GM21528 (cell line): ENCODE results near the gene NACC2.

Experiments used
- ATAC-seq: cut with Tn5 transposase; IDR thresholded peaks from one replicate; pipeline ENCODE4 v1.9.1; 2021; ENCODE audit warnings: mild to moderate bottlenecking, moderate library complexity; ENCODE audit not compliant: unreplicated experiment, low FRiP score

The NACC2 gene

DNA sequence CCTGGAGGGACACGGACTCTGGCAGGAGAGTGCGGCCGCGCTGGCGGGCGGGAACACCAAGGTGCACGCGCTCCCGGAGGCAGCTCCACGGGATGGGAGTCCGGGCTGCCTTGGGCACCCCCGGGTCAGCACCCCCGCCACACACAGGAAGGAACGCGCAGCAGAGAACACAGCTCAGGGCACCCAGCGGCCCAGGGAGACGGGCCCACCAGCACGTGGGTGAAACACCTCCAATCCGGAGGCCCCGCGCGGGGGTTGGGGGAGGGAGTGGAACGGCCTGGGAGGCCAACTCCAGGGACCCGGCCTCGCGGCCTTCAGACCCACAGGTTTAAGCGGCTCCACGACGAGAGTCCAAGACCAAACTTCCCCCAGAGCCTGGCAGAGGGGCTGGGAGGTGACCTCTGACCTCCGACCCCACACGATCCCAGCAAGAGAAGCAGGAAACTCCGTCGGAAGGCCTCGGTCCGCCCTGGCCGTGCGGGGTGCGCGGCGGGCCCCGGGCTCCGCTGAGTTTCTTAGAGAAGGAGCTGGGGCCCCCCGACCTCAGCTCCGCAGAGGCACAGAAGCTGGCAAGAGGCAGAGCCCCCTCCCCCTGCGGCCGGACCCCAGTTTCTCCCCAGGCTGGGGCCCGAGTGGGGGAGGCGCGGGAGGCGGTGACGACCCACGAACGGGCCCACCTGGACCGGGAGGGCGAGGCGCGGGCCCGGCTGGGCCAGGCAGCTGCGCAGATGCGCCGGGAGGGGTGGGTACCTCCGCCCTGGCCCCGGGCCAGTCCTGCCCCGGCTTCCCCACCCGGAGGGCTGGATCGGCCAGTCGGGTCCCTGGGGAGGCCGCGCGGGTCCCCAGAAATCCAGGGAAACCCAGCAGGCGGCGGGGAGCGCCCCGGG lies 851 bp downstream of the NACC2 start:
- no peak for ATAC-seq

DNA sequence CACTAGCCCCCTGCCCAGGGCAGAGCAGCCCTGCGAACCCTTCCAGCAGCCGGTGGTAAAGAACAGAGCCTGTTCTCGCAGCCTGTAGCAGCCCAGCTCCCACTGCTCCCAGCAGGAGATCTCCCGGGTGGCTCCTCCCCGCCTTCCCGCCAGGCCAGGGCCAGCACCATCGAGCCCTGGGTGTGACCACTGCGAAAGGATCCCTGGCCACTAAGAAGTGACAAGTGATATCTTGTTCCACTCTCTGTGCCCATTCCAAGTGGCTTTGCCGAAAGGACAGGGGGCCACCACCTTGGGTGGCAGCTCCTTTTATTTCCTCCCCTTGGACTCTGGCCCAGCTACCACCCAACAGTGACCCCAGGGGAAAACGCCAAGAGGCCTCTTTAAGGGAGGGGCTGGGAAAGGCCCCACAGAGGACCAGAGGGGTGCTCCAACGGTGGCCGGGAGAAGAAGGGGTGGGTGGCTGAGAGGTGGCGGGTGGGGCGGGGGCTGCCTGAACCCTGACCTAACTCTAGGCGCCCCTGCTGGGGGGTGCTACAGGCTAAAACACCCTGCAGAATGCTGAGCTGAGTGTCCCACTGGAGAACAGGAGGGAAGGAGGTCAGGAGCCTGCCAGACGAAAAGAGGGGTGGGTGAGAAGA lies 1.6 kb downstream of the NACC2 start:
- ATAC-seq = no peak

DNA sequence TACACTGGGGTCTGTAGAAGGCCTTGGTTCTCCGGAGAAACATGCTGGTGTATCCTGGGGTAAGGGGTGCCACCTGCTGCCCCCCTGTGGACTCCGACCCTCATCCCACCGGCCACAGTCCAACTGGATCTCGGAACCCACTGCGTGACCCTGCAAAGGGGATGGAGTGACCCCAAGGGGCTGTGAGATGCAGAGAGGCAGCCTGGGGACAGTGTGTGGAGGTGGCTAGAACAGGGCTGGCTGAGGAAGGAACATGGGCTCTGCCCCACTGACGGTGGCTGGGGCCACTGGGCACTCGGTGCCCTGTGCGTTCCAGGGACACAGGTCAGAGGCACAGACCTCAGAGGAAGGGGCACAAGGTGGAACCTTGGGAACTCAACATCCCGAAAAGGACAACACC lies 2.3 kb downstream of the NACC2 start:
- ATAC-seq = no peak

DNA sequence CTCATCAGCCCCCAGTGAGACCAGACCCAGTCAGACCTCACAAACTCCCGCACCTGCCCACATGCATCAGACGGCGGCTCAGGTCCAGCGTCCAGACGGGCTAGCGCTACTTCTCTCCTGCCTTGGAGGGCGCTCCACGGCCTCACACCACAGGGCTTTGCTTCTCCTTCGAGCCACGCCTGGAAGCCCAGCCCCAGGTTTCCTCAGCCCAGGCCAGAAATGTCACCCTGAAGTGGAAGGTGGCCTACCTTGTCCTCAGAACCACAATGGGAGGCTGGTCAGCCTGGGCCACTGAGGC lies 2.8 kb downstream of the NACC2 start:
- ATAC-seq = no peak

DNA sequence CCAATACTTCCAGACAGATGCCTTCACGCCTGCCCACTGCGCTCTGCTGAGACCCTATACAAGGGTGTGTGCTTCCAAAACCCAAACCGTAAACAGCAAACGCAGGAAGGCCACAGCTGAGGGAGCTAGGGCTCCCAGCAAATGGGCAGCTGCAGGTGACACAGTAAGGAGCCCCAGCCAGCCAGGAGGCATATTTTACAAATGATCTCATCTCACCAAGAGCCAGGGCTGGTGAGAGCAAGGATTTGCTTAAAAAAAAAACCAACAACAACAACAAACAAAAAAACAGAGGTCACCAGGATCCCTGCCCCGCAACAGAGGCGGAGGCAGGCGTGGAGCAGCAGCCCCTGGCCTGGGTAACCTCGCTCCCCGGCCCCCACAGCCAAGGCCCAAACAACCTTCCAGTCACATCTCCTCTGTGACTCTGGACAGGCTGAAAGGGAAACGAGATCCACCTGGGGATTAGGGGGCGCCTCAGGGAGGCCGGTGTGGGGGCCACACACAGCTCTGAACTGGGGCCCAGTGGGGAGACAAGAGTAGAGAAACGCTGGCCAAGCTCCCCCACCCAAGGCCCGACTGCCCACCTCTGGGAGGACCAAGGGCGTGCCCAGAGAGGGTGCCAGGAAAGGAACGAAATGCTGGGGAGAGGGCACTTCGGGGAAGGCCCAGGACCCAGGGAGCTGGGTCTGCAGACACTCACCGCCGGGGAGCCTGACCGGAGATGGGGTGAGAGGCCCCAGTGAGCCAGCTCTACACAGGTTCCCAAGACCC lies 3.3 kb downstream of the NACC2 start:
- no peak for ATAC-seq

DNA sequence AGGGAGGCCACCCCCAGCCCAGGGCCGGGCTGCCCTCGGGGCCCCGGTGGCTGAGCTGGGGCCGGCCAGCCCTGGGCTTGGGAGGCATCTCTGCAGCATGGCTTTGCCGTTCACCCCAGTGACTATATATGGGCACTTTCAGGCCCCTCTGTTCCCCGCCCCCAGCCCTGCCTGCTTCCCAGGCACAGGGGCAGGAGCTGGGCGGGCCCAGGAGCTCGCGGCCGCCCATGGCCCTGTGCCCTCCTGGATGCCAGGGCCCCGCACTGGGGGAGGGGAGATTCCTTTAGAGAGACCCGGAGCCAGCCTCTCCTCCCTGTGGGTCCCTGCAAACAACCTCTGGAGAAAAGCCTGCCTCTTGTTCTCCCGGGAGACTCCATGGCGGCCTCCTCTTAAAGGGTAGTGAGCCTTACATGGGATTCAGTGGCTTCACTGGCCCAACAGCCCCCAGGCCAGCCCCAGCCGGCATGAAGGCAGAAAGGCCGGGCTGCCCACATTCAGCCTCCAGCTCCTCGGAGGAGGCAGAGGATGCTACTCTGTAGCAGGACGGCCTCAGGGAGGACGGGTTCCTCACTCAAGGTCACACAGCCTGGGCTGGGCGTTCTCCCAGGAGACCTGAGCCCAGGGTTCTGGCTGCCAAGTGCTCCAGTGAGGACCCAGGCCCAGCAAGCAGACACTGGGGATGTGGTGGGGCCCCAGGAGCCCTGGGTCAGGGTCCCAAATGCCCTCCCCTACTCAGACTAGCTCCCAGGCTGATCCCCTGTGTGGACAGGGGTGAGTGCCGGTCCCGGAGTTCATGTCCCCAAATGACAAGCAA lies 4.1 kb downstream of the NACC2 start:
- ATAC-seq = no peak

DNA sequence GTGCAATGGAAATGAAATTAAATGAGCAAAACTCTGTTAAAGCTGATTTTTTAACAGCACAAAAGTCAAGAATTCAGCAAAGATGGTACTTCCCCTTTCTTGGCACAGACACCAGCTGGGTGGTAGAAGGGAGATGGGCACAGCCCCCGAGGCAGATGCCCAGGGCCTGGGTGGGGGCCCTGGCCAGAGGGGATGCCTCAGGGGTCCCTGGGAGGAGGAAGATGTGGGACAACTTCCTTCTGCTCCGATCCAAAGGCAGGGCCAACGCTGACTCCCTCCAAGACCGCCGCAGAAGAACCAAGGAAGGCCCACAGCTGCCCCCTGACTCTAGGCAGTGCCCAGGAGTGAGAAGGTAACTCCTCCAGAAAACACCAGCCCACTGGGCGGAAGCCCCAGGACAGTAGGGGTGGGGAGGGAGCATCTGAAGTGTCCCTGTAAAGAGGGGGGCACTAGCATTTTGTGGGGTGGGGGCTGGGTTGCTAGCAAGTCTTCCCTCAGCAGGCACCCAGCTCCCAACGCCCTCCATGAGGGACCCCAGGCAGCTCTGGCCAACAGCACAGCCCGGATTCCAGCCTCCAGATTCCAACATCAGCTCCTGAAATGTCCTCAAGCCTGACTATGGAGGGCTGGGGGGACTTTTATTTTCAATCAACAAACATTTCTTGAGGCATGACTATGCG lies 4.9 kb downstream of the NACC2 start:
- ATAC-seq = no peak

DNA sequence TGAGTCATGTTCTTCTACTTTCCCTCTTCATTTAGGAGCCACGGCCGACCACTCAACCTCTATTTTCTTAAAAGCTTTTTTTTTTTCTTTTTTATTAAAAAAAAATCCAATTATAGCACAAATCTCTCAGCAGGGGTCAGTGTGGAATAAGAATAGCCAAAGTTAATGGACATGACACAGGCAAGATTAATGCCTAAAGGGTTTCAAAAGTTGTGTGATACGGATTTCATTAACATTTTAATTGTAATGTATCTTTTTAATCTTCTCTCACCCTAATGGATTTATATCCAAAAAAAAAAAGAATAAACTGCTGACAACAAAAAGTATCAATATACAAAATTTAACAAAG lies 5.4 kb downstream of the NACC2 start:
- ATAC-seq = no peak

DNA sequence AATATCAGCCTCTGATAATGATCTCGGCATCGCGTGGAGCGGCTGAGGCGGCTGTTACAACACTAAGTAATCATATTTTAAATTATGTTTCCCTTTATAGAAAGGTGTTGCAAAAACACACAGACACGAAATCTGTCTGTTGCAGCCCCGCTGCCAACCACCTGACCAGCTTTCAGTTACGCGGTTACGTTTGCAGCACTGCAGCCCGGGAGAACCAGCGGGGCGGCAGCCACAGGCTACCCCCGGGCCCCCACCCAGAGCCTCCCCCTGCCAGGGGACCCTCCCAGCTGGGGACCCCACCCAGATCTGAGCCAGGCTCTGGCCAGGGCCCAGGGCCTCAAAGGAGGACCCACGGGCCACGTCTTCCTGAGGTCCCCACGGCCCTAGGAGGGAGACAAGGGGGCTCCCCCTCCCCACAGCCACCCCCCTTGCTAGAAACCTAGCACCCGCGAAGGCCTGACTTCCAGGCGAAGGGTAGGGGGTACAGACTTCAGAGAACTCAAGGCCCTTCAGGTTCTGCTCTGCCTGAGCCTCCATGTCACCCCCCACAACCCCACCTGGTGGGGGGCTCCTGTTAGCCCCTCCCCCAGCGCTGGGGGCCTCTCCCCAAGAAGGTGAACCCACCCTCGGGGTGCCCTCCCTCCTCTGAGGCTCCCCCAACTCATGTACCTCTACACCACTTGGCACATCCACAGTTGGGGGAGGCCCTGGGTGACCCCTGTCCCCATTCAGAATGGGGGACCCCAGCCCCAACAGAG lies 6.0 kb downstream of the NACC2 start:
- no peak for ATAC-seq

DNA sequence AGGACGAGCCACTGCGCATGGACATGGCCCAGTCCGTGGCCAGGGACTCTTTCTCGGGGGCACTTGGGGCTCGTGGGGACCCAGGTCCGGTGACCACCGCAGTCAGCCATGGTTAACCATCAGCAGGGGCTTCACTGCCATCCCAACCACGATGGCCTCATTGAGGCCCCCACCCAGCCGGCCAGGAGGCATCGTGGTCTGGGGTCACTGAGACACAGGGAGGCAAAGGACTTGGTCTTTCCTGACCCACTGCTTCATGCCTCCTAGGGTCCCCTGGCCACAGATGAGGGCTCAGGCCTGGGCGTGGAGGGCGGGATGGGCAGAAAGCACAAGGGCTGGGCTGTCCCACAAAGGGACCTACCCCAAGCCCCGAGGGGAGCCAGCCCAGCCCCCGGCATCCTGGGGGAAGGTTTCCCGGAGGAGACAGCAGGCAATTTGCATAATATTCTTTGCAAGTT lies 6.6 kb downstream of the NACC2 start:
- no peak for ATAC-seq

DNA sequence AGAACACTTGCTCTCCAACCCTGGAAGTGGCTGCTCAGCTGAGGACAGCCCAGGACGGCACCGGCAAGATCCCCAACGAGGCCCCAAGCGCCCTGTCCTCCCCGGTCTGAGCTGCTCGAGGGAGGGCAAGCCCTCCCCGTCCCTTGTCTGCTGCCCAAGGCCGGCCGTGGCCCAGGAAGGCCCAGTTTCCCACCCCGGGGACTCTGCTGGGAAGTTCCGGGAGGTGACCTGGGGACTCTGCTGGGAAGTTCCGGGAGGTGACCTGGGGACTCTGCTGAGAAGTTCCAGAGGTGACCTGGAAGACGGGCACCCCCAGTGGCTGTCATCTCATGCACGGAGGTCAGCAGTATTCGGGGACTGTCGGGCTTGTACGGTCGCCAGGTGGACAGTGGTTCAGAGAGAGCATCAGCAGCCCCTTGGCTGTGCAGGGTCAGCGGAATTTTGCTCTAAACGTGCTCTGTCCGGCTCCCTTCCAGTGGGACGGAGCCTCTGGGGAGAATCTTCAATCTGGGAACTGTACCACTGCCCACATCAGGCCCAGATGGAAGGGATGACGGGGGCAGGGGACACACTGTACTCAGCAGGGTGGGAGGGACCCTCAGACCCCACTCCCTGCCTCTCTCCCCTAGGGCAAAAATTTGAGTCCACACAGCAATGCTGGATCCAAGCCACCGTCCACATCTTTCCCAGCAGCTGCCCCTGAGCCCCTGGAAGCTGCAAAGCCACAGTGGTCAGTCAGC lies 7.2 kb downstream of the NACC2 start:
- no peak for ATAC-seq

DNA sequence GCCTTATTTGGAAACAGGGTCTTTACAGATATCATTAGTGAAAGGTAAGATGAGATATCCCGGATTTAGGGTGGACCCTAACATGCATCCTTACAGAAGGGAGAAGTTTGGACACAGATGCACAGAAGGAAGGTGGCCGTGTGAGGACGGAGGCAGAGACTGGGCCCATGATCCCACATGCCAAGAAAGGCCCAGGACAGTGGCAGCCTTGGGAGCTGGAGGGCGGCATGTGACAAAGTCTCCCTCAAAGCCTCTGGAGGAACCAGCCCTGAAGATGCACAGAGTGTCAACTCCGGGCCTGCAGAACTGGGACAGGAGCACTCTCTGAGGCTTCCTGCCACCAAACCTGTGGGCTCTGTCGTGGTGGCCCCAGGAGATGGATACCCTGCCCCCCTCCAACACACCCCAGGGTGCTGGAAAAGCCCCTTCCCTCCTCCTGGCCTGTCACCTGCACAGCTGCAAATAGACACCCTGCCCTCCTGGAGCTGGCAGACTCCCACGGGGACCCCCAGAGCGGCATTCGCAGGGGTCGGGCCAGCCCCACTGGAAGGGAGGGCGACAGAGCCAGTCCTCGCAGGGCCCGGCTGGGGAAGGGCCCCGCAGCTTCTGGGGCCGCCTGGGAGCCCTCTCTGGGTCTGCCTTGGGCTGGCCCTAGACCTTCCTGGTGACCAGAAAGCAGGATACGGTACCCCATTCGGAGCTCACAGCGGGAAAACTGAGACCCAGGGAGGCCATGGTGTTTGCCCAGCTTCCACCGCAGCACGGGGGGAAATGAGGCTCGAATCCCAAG lies 7.9 kb downstream of the NACC2 start:
- no peak for ATAC-seq

DNA sequence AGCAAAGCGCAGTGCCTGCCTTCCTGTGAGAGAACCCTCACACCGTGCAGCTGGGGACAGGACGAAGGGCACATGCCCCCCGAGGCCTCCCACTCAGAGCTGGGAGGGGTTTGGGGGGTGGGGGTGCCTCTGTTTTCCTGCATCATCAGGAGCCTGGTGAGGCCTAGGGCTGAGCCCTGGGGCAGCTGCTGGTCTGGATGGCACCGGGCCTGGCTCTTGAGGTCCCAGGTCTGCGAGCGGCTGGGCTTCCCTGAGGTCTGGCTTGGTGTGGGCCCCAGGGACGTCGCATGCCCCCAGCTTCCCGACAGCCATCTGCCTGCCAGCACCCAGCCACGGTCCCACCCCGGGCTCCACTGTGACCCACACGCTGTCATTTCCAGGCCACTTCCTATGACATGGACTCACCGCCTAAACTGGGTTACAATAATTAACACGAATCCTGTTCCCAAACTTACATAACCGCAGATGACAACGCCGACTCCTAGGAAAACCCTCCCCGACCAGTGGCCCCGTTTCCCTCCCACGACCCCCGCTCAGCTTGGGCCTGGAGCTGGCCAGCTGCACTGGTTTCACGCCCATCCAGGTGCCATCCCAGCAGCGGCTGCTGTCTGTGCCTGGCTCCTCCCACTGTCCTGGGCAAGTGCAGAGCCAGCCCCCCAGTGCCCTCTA lies 8.7 kb downstream of the NACC2 start:
- ATAC-seq = no peak

DNA sequence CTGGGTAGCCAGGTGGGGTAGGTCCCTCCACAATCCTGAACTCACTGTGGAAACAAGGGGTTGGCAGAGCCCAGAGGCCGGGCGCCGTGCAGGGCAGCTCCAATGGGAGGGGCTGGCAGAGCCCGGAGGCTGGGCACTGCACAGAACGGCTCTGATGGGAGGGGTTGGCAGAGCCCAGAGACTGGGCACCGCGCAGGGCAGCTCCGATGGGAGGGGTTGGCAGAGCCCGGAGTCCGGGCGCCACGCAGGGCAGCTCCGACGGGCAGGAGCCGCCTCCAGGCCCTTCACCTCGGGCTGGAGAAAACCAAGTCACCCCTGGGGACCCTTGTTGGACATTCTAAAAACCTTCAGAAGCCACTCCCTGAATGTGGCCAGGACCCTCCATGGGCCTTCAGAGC lies 9.3 kb downstream of the NACC2 start:
- ATAC-seq = no peak

DNA sequence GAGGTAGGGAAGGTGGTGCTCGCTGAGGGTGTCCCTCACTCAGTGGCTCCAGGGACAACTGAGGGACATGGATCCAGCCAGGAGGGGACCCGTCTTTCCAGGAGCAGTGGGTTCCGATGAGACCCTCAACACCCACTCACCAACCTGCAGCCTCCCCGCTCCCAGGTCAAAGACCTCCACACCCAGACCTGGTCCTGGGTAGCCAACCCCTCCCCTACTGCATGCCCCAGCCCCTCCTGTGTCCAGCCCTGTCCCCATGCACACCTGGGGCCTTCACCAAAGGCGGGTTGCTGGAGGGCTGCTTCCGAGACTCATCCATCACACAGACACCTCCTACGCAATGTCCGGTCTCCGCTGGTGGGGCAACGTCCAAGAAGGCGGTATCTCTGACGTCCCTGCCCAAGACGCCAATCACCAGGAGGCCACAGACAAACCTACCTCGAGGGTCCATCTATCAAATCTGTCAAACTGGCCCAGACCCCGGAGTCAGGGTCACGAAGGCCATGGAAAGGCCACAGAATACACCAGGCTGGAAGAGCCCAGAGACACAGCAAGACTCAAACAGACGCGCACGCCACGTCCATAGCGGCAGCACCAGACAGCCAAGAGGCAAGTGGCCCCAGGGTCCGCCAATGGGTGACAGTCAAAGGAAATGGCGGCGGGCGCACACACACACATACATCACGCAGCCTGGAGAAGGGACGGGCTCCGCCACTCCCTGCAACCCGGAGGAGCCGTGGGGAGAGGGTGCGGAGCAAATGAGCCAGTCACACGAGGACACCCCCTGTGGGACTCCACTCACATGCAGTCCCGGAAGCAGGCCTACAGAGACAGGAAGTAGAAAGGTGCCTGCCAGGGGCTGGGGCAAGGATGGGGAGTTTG lies 10.8 kb downstream of the NACC2 start:
- ATAC-seq = no peak

DNA sequence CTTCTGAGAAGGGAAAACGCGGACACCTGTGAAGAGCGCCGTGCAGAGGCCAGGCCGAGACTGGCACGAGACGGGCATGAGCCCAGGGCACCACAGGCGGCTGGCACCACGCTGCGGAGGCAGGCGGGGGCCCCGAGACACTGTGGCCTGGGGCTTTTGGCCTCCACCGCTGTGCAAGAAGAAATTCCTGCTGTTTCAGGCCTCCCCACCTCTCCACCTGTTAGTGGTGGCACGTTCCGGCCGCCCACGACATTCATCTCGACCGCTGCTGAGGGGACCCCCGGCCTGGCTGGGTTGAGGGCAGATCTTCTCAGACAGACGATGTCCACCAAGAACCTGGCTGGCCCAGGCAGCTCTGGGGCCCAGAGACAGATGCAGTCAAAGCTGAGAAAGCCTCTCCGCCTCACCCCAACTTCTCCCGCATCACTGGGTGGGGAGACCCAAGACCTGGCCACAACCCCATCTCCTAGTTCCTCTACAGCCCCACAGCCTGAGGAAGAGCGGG lies 11.5 kb downstream of the NACC2 start:
- no peak for ATAC-seq
